Smooth muscle cell (in vitro differentiated cells): ENCODE measurements around the gene WDR20. TPM values are rescaled to one million over a fixed set of nuclear protein-coding genes. Genes with fewer than 3 reads are reported as not detected.

Experiments
- DNase-seq: peaks from one replicate; lab custom pipeline; 2025; ENCODE audit not compliant: unreplicated experiment; lab: John Stamatoyannopoulos, UW
- H2AFZ ChIP-seq: fragments of 200-600 bp; sonication (generic); 2 replicates; pipeline ENCODE4 v1.6.0; 2016; ENCODE audit warnings: antibody characterized with exemption, low read depth, mild to moderate bottlenecking
- H3F3A ChIP-seq: fragments of 200-600 bp; sonication (generic); 2 replicates; pipeline ENCODE4 v1.6.0; 2017; ENCODE audit warnings: antibody characterized with exemption, low read depth
- H3K27ac ChIP-seq: fragments of 200-600 bp; sonication (generic); 2 replicates; pipeline ENCODE4 v1.5.1; 2016; ENCODE audit warnings: low read depth, mild to moderate bottlenecking
- H3K27me3 ChIP-seq: fragments of 200-600 bp; sonication (generic); 2 replicates; pipeline ENCODE4 v1.6.1; 2016; ENCODE audit warnings: low read depth, mild to moderate bottlenecking
- H3K36me3 ChIP-seq: fragments of 200-600 bp; sonication (generic); 2 replicates; pipeline ENCODE4 v1.5.1; 2016; ENCODE audit warnings: low read depth
- H3K4me1 ChIP-seq: fragments of 200-600 bp; sonication (generic); 2 replicates; pipeline ENCODE4 v1.5.1; 2016; ENCODE audit warnings: low read depth
- H3K4me2 ChIP-seq: fragments of 200-600 bp; sonication (generic); 2 replicates; pipeline ENCODE4 v1.6.0; 2016; ENCODE audit warnings: mild to moderate bottlenecking
- H3K4me3 ChIP-seq: fragments of 200-600 bp; sonication (generic); 2 replicates; pipeline ENCODE4 v1.5.1; 2016; ENCODE audit warnings: mild to moderate bottlenecking
- H3K79me2 ChIP-seq: fragments of 200-600 bp; sonication (generic); 2 replicates; pipeline ENCODE4 v1.6.0; 2016; ENCODE audit warnings: low read depth, mild to moderate bottlenecking
- H3K9ac ChIP-seq: fragments of 200-600 bp; sonication (generic); 2 replicates; pipeline ENCODE4 v1.6.0; 2016; ENCODE audit warnings: low read depth
- H3K9me3 ChIP-seq: fragments of 200-600 bp; sonication (generic); replicated peaks from 2 replicates; pipeline ENCODE4 v1.5.1; 2016; ENCODE audit warnings: low read depth
- H4K20me1 ChIP-seq: fragments of 200-600 bp; sonication (generic); 2 replicates; pipeline ENCODE4 v1.6.0; 2016; ENCODE audit warnings: low read depth
- WGBS: methylation state at CpG from one replicate; pipeline ENCODE4 v1.1.7; 2016; ENCODE audit warnings: low lambda C conversion rate; 5-methylcytosine and 5-hydroxymethylcytosine counted together
- polyA plus RNA-seq: library from polyadenylated mRNA; unstranded; fragments of >200 nt; fragmentation: Nextera tagmentation; extraction: Ambion mirVana; gene quantifications from 2 replicates; pipeline ENCODE4 v1.2.1, GENCODE V29; 2016
- total RNA-seq: library from RNA; depleted of rRNA; stranded (reverse); fragments of >200 nt; gene quantifications from 2 replicates; pipeline ENCODE4 v1.2.3, GENCODE V29; 2014
- TF ChIP-seq, protein P1 (sequence below): fragments of 200-600 bp; sonication (generic); IDR thresholded peaks from 2 replicates; pipeline ENCODE4 v1.5.1; 2017; ENCODE audit warnings: borderline replicate concordance, mild to moderate bottlenecking, antibody characterized with exemption; ENCODE audit not compliant: insufficient read depth, poor library complexity, severe bottlenecking

Gene WDR20
- total and polyA plus RNA-seq, 2 experiments from 2014 or later = 12.0 to 19.4 TPM

DNA sequence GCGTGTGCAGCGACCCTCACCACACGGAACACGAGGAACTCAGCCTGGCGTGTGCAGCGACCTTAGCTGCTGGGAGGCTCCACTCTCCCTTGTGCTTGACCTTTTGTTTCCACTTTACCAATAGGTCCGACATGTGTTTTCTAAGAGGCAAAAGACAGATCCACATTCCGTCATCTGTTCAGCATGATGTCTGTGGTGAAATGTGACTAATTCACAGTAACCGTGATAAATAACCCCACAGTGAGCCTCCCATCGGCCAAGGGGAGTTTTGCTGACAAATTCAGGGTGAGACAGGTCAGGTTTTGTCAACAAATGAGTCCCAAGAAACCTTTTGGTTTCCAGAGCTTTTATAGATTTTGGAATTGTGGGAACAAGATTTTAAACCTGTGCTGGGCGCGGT is 109.3 kb downstream of the WDR20 start:
- H3K27me3 ChIP-seq = no peaks in the 10 kb centered on the region
- no peak for DNase-seq
- H3K4me1 ChIP-seq = peaks cover 4% of the 10 kb centered on the region
- no peaks in the 10 kb centered on the region for H3F3A ChIP-seq
- WGBS = 89% methylated on average over 12 of the region's 12 CpGs
- H2AFZ ChIP-seq = no peak overlapping the region
- H4K20me1 ChIP-seq = no peaks in the 10 kb centered on the region
- H3K27ac ChIP-seq = no peak overlapping the region
- no peaks in the 10 kb centered on the region for H3K36me3 ChIP-seq
- H3K4me2 ChIP-seq = no peak overlapping the region
- no peak overlapping the region for H3K4me3 ChIP-seq
- H3K79me2 ChIP-seq = no peaks in the 10 kb centered on the region
- no peaks in the 10 kb centered on the region for H3K9me3 ChIP-seq
- TF ChIP-seq, protein P1, sequence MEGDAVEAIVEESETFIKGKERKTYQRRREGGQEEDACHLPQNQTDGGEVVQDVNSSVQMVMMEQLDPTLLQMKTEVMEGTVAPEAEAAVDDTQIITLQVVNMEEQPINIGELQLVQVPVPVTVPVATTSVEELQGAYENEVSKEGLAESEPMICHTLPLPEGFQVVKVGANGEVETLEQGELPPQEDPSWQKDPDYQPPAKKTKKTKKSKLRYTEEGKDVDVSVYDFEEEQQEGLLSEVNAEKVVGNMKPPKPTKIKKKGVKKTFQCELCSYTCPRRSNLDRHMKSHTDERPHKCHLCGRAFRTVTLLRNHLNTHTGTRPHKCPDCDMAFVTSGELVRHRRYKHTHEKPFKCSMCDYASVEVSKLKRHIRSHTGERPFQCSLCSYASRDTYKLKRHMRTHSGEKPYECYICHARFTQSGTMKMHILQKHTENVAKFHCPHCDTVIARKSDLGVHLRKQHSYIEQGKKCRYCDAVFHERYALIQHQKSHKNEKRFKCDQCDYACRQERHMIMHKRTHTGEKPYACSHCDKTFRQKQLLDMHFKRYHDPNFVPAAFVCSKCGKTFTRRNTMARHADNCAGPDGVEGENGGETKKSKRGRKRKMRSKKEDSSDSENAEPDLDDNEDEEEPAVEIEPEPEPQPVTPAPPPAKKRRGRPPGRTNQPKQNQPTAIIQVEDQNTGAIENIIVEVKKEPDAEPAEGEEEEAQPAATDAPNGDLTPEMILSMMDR = no peak
- no peak overlapping the region for H3K9ac ChIP-seq

DNA sequence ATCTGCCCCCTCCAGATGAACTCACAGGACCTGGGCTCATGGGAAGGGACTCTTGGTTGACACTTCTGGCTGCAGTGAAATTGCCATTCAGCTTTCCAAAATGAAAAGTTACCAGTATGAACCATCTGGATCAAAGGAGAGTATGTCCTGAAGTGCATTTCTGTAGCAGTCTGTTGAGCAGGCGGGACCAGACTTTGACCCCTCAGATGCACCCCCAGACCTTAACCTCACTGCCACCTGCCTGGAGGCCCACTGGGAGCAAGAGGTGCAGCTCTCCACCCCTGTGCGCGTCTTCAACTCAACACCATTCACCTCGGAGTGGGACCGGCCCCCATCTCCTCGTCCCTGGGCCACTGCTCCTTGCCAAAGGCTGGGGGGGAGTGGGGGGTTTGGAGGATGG is 110.3 kb downstream of the WDR20 start:
- no peaks in the 10 kb centered on the region for H3F3A ChIP-seq
- H4K20me1 ChIP-seq = no peaks in the 10 kb centered on the region
- 96% methylated on average over 6 of the region's 6 CpGs for WGBS
- H3K27ac ChIP-seq = no peak overlapping the region
- no peaks in the 10 kb centered on the region for H3K27me3 ChIP-seq
- no peaks in the 10 kb centered on the region for H3K36me3 ChIP-seq
- H3K4me2 ChIP-seq = no peak overlapping the region
- DNase-seq = no peak
- H3K4me3 ChIP-seq = no peak overlapping the region
- H3K9ac ChIP-seq = no peak overlapping the region
- peaks cover 4% of the 10 kb centered on the region for H3K4me1 ChIP-seq
- H3K79me2 ChIP-seq = no peaks in the 10 kb centered on the region
- no peaks in the 10 kb centered on the region for H3K9me3 ChIP-seq
- no peak overlapping the region for H2AFZ ChIP-seq
- TF ChIP-seq, protein P1 = no peak

DNA sequence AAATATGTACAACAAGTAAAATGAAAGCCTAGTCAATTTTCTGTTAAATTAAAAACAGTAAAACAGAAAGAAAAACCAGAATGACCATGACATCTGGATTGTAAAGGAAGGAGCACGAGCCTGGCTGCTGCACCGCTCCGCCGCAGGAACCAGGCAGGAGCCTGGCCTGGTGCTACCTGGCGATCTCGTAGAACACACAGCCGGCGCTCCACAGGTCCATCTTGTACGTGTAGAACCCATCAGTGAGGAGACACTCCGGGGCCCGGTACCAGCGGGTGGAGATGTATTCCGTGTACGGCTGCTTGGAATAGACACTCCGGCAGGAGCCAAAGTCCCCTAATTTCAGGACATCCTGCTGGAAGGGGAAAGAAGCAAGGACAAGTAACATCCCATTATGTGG is 110.9 kb downstream of the WDR20 start:
- no peak for DNase-seq
- no peak overlapping the region for H3K27ac ChIP-seq
- no peaks in the 10 kb centered on the region for H3K36me3 ChIP-seq
- H3K9me3 ChIP-seq = no peaks in the 10 kb centered on the region
- H3K4me1 ChIP-seq = peaks cover 4% of the 10 kb centered on the region
- H3K79me2 ChIP-seq = no peaks in the 10 kb centered on the region
- H3K27me3 ChIP-seq = no peaks in the 10 kb centered on the region
- TF ChIP-seq, protein P1 = no peak
- H3K4me2 ChIP-seq = no peak overlapping the region
- 96% methylated on average over 15 of the region's 15 CpGs for WGBS
- no peak overlapping the region for H3K9ac ChIP-seq
- no peak overlapping the region for H3K4me3 ChIP-seq
- no peaks in the 10 kb centered on the region for H4K20me1 ChIP-seq
- no peaks in the 10 kb centered on the region for H3F3A ChIP-seq
- H2AFZ ChIP-seq = no peak overlapping the region

DNA sequence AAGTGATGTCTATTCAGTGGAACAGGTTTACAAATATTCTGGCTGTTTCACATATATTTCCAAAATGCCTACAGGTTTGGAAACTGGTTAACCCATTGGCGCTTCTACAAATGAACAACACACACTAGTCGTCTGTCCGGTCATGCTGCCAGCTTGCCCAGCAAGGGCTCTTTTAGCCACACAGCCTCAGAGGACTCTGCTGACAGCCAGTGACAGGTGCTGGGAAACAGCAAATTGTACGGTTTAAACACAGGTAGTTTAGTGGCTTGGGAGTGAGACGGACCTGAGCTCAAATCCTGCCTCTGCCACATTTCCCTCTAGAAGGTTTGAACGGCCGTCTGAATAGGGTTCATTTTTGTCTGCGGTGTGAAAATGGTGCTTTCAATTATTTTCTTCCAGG is 111.5 kb downstream of the WDR20 start:
- Histone ChIP-seq H3K4me3 (no peak overlapping the region), H3K4me2 (no peak overlapping the region), H2AFZ (no peak overlapping the region), H4K20me1 (no peaks in the 10 kb centered on the region), H3K79me2 (no peaks in the 10 kb centered on the region), H3K9ac (no peak overlapping the region), H3K4me1 (peaks cover 4% of the 10 kb centered on the region), H3K36me3 (no peaks in the 10 kb centered on the region), H3K27ac (no peak overlapping the region), H3F3A (no peaks in the 10 kb centered on the region), H3K9me3 (no peaks in the 10 kb centered on the region), H3K27me3 (no peaks in the 10 kb centered on the region)
- DNase-seq = no peak
- TF ChIP-seq, protein P1 = no peak
- WGBS = 93% methylated on average over 8 of the region's 8 CpGs
